B cell (primary cell): ENCODE data around the gene KIF25.

Source experiments
- CTCF ChIP-seq: fragments of 200-600 bp; IDR thresholded peaks from one replicate; pipeline ENCODE4 v1.8.0; 2022; ENCODE audit warnings: antibody characterized with exemption, mild to moderate bottlenecking
- EZH2 ChIP-seq: IDR thresholded peaks from 2 replicates; pipeline ENCODE4 v1.6.1; 2012; ENCODE audit warnings: borderline replicate concordance, low read depth, mild to moderate bottlenecking, moderate library complexity, low read length; ENCODE audit not compliant: insufficient read depth, poor library complexity, severe bottlenecking

DNA sequence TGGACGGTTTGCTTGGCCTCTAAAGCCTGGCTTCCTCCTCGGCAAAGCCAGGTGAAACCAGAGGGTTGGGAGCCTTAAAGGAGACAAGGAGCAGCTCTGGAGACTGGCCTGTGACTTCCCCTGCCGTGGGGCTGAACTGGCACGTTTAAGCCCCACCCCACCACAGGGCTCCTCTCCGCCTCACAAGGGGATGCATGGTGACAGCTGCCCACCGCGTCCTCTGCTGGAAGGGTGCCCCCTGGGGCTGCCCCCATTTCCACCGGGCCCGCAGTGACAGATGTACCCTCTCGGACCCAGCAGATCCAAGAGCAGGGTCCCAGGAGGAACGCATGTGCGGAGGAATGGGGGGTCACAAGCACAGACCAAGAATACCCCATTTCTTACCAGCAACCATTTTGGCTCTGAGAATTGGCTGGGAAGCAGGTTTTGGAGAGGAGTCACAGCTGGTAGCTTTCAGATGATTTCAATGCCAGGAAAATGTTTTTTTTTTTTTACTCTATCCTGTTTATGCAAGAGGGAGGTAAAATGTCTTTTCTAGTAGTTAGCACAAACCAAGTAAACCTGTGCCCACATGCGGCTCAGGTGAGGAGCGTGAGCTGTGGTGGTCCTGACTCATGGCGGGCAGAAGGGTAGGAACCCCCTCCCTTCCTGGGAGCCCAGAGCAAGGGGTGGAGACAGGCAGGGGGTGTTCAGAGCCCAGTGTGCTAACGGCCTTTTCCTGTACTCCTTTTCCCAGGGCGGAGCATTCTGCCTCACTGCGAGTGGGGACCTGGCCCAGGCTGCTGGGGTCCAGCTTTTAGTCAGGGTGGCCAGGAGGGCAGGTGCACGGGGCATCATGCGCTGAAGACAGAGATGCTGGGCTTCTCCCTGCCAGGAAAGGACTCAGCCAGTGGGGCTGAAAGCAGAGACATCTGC is 48.5 kb downstream of the KIF25 start:
- no peak for TF ChIP-seq CTCF
- no peak for TF ChIP-seq EZH2
